Measurements from ENCODE around the gene GRID2. TPM values are rescaled to one million over a fixed set of nuclear protein-coding genes. Genes with fewer than 3 reads are reported as not detected.

The GRID2 gene
- total and polyA plus RNA-seq, 8 donors = 0.14 to 0.36 (median 0.22) TPM

- intact Hi-C loops (cut with DNase I) = no loop called here
- no peak for TF ChIP-seq CTCF (IDR thresholded peaks at IDR 0.05)
- Histone ChIP-seq H3K9me3 (no peaks in the 10 kb centered on the region), H3K27ac (no peak overlapping the region), H3K4me1 (no peaks in the 10 kb centered on the region), H3K4me3 (no peak overlapping the region), H3K27me3 (no peaks in the 10 kb centered on the region), H3K36me3 (no peaks in the 10 kb centered on the region)
- DNase-seq (no peak), ATAC-seq (no peak)
Measured at GRCh38 chr4:93751411-93751810, 1447.6 kb downstream of the GRID2 start.

GRCh38 chr4:93756101-93756500 lies 1452.3 kb downstream of the GRID2 start:
- Histone ChIP-seq H3K4me3 (no peak overlapping the region), H3K4me1 (no peaks in the 10 kb centered on the region), H3K27ac (no peak overlapping the region), H3K27me3 (no peaks in the 10 kb centered on the region), H3K36me3 (no peaks in the 10 kb centered on the region), H3K9me3 (no peaks in the 10 kb centered on the region)
- no peak for ATAC-seq
- TF ChIP-seq CTCF (IDR thresholded peaks at IDR 0.05) = no peak
- no peak for DNase-seq
- intact Hi-C loops (cut with DNase I) = no loop called here

- H3K9me3 ChIP-seq = no peaks in the 10 kb centered on the region
- no peak for TF ChIP-seq CTCF (IDR thresholded peaks at IDR 0.05)
- DNase-seq (no peak), ATAC-seq (peak; percentile 54)
- H3K36me3 ChIP-seq = no peaks in the 10 kb centered on the region
- intact Hi-C loops (cut with DNase I) = no loop called here
- H3K4me3 ChIP-seq = no peak overlapping the region
- no peaks in the 10 kb centered on the region for H3K27me3 ChIP-seq
- no peaks in the 10 kb centered on the region for H3K4me1 ChIP-seq
- no peak overlapping the region for H3K27ac ChIP-seq
Measured at GRCh38 chr4:93759506-93759905, 1455.7 kb downstream of the GRID2 start.

GRCh38 chr4:93760284-93760683 lies 1456.5 kb downstream of the GRID2 start:
- DNase-seq = no peak
- no peak for TF ChIP-seq CTCF (IDR thresholded peaks at IDR 0.05)
- no peak for ATAC-seq
- no peak overlapping the region for H3K27ac ChIP-seq
- H3K9me3 ChIP-seq = no peaks in the 10 kb centered on the region
- intact Hi-C loops (cut with DNase I) = no loop called here
- H3K4me1 ChIP-seq = no peaks in the 10 kb centered on the region
- no peaks in the 10 kb centered on the region for H3K36me3 ChIP-seq
- H3K27me3 ChIP-seq = no peaks in the 10 kb centered on the region
- H3K4me3 ChIP-seq = no peak overlapping the region

- Histone ChIP-seq H3K27ac (no peak overlapping the region), H3K4me1 (no peaks in the 10 kb centered on the region), H3K9me3 (no peaks in the 10 kb centered on the region), H3K27me3 (no peaks in the 10 kb centered on the region), H3K4me3 (no peak overlapping the region), H3K36me3 (no peaks in the 10 kb centered on the region)
- TF ChIP-seq CTCF (IDR thresholded peaks at IDR 0.05) = no peak
- intact Hi-C loops (cut with DNase I) = no loop called here
- DNase-seq = peak in 2 of 4 donors; percentile 27 to 28
- no peak for ATAC-seq
Measured at GRCh38 chr4:93761286-93761685, 1457.5 kb downstream of the GRID2 start.

All from left lung (tissue), 10 donors.